Gastroesophageal sphincter (tissue), 4 donors: Measurements from ENCODE around the gene ABHD12. TPM values are rescaled to one million over a fixed set of nuclear protein-coding genes. Genes with fewer than 3 reads are reported as not detected.

ENCODE experiments used
- ATAC-seq: fragments of 150-250 bp; one replicate; pipeline ENCODE4 v1.9.1; 2016; ENCODE audit warnings: mild to moderate bottlenecking, moderate library complexity
- H3K27ac ChIP-seq, 4 donors: fragments of 200-600 bp; sonication (generic) in 3 of 4; 1 replicate in 3 of 4; 2 replicates in 1 of 4; pipeline ENCODE4 v1.5.1; 2016 to 2019
- H3K27me3 ChIP-seq: fragments of 200-600 bp; sonication (generic); one replicate; pipeline ENCODE4 v1.5.1; 2019
- H3K36me3 ChIP-seq, 2 donors: fragments of 200-600 bp; sonication (generic); one replicate each; pipeline ENCODE4 v1.5.1; 2019; ENCODE audit warnings: control low read depth in 1 of 2
- H3K4me1 ChIP-seq, 3 donors: fragments of 200-600 bp; sonication (generic); 1 replicate in 2 of 3; 2 replicates in 1 of 3; pipeline ENCODE4 v1.5.1; 2016 to 2019; ENCODE audit warnings: control low read depth in 2 of 3
- H3K4me3 ChIP-seq, 2 donors: fragments of 200-600 bp; sonication (generic); one replicate each; pipeline ENCODE4 v1.5.1; 2019; ENCODE audit warnings: mild to moderate bottlenecking in 1 of 2, moderate library complexity in 1 of 2
- H3K9me3 ChIP-seq, 3 donors: fragments of 200-600 bp; sonication (generic); one replicate each; pipeline ENCODE4 v1.5.1; 2017 to 2019; ENCODE audit warnings: control low read depth in 2 of 3
- CTCF ChIP-seq, 4 experiments: fragments of 200-600 bp in 2 of 4; fragments of 450-650 bp in 2 of 4; sonication (generic) in 1 of 4; IDR thresholded peaks; one replicate each; pipeline ENCODE4 v1.5.1; 2017 to 2019; ENCODE audit warnings: antibody characterized with exemption in 4 of 4, mild to moderate bottlenecking in 2 of 4, moderate library complexity in 2 of 4
- EP300 ChIP-seq: sonication (generic); formaldehyde crosslinking; IDR thresholded peaks from one replicate; pipeline ENCODE4 v1.6.1; 2017; ENCODE audit warnings: antibody characterized with exemption, mild to moderate bottlenecking
- POLR2A ChIP-seq, 2 donors: fragments of 450-650 bp; IDR thresholded peaks; one replicate each; pipeline ENCODE4 v1.6.1; 2017; ENCODE audit warnings: antibody characterized with exemption in 2 of 2, mild to moderate bottlenecking in 2 of 2, moderate library complexity in 1 of 2
- POLR2AphosphoS5 ChIP-seq: sonication (generic); formaldehyde crosslinking; IDR thresholded peaks from one replicate; pipeline ENCODE4 v1.6.1; 2017; ENCODE audit warnings: antibody characterized with exemption
- WGBS, 2 donors: methylation state at CpG; one replicate each; pipeline ENCODE4 v1.1.5; 2018; ENCODE audit warnings: low coverage in 1 of 2; 5-methylcytosine and 5-hydroxymethylcytosine counted together
- total RNA-seq, 4 donors: library from RNA; depleted of rRNA; stranded (reverse); fragments of >200 nt; gene quantifications; one replicate each; pipeline ENCODE4 v1.1.0, GENCODE V29; 2016

The ABHD12 gene
- total RNA-seq, 4 donors from 2014 or later = 19.2 to 45.9 (median 39.3) TPM

- H3K27ac ChIP-seq = peak overlapping the region; percentile 69 to 87 (median 82)
- TF ChIP-seq CTCF (IDR thresholded peaks at IDR 0.05) (no peak), POLR2AphosphoS5 (no peak), POLR2A (IDR thresholded peaks at IDR 0.05) (no peak), EP300 (no peak)
- 79% methylated on average over 5 of the region's 10 CpGs; no CpG with 5 or more reads in 1 of the 2 donors for WGBS, 2 donors
- ATAC-seq = peak; percentile 11
- no peaks in the 10 kb centered on the region for H3K27me3 ChIP-seq
- H3K9me3 ChIP-seq = no peaks in the 10 kb centered on the region
- peaks cover 0 to 75% (median 10%) of the 10 kb centered on the region in 3 donors for H3K4me1 ChIP-seq
- no peak overlapping the region for H3K4me3 ChIP-seq
- H3K36me3 ChIP-seq = peaks cover 0 to 94% of the 10 kb centered on the region in 2 donors
Measured at GRCh38 chr20:25273046-25273445, 117.6 kb downstream of the ABHD12 start.

GRCh38 chr20:25272223-25273000 is 118.2 kb downstream of the ABHD12 start:
- WGBS, 2 donors = 78 to 85% methylated on average over 11 to 19 of the region's 19 CpGs
- Histone ChIP-seq H3K27ac (peak overlapping the region; percentile 69 to 87 (median 82)), H3K4me3 (no peak overlapping the region)

GRCh38 chr20:25271486-25272222 is 119.0 kb downstream of the ABHD12 start:
- no peak for ATAC-seq
- no peaks in the 10 kb centered on the region for H3K9me3 ChIP-seq
- peaks cover 0 to 85% of the 10 kb centered on the region in 2 donors for H3K36me3 ChIP-seq
- TF ChIP-seq POLR2A (IDR thresholded peaks at IDR 0.05) (no peak), POLR2AphosphoS5 (no peak), CTCF (IDR thresholded peaks at IDR 0.05) (no peak), EP300 (no peak)
- H3K4me1 ChIP-seq = peaks cover 0 to 66% (median 10%) of the 10 kb centered on the region in 3 donors
- H3K27me3 ChIP-seq = no peaks in the 10 kb centered on the region
- 82 to 85% methylated on average over 4 to 8 of the region's 13 CpGs for WGBS, 2 donors
- H3K4me3 ChIP-seq = no peak overlapping the region
- H3K27ac ChIP-seq = peak overlapping the region; percentile 1 to 87 (median 82)

More at GRCh38 chr20:25272223-25273000, 118.2 kb downstream of the ABHD12 start:
- H3K9me3 ChIP-seq = no peaks in the 10 kb centered on the region
- no peaks in the 10 kb centered on the region for H3K27me3 ChIP-seq
- peaks cover 0 to 87% of the 10 kb centered on the region in 2 donors for H3K36me3 ChIP-seq
- no peak for TF ChIP-seq POLR2A (IDR thresholded peaks at IDR 0.05)
- TF ChIP-seq EP300 = no peak
- no peak for TF ChIP-seq POLR2AphosphoS5
- TF ChIP-seq CTCF (IDR thresholded peaks at IDR 0.05) = no peak
- ATAC-seq = no peak
- H3K4me1 ChIP-seq = peaks cover 0 to 73% (median 10%) of the 10 kb centered on the region in 3 donors

- Histone ChIP-seq H3K27me3 (no peaks in the 10 kb centered on the region), H3K4me3 (no peak overlapping the region), H3K27ac (peak overlapping the region in 3 of 4 donors; percentile 81 to 87 (median 83)), H3K36me3 (peaks cover 0 to 77% of the 10 kb centered on the region in 2 donors), H3K9me3 (no peaks in the 10 kb centered on the region), H3K4me1 (peaks cover 0 to 64% (median 10%) of the 10 kb centered on the region in 3 donors)
- ATAC-seq = no peak
- WGBS, 2 donors = 54 to 85% methylated on average over 4 to 6 of the region's 12 CpGs
- no peak for TF ChIP-seq POLR2AphosphoS5
- no peak for TF ChIP-seq EP300
- no peak for TF ChIP-seq POLR2A (IDR thresholded peaks at IDR 0.05)
- no peak for TF ChIP-seq CTCF (IDR thresholded peaks at IDR 0.05)
Measured at GRCh38 chr20:25270829-25271251, 119.8 kb downstream of the ABHD12 start.
